ENCODE measurements around the gene BAZ2A. TPM values are rescaled to one million over a fixed set of nuclear protein-coding genes. Genes with fewer than 3 reads are reported as not detected.

Gene BAZ2A
- polyA plus RNA-seq, 1 of the 3 experiments (the other 2 are of a cell fraction): 32.4 TPM

DNA sequence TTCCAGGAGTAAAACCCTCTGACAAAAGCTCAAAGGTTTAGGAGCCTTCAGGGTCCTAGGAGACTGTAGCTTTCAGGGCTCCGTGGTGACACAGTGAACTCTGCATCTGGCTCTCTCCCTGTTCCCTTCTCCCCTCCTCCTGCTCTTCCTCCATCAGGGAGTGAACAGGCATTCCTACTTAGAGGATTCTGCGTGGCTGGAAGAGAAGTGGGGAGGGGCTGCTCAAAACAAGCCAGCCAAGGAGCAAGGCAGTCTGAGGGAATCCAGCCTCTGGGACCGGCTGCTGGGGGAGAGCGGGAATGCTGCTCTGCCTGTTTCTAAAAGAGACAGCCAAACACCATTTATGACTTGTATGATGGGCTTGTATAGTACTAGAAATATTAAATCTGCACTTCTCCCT lies 59.0 kb downstream of the BAZ2A start:
- POLR2A ChIA-PET: no interaction called here
- H3K27ac ChIP-seq (ENCODE audit: low read depth in 2 of 2, low read length in 1 of 2): no peak overlapping the region

DNA sequence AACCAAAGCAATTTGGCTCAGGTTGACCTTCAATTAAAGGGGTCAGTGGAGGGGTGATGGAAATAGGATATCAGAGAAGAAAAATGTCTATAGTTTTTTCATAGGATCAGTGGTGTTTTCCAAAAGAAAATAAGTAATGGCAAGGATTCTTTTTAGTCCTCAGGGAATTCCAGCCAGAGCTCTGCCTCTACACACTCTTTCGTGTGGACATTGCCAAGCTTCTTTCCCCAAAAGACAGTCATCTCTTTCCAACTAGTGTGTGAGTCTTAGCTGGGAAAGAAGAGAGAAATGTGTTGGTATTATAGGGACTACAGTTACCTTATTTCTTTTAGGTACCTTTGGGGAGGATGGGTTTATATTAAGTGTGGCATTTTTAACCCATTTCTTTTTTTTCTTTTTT lies 62.0 kb downstream of the BAZ2A start:
- no peaks in the 10 kb centered on the region for H4K20me1 ChIP-seq (ENCODE audit: insufficient read depth)
- no peaks in the 10 kb centered on the region for H3K9me2 ChIP-seq
- H3K79me2 ChIP-seq (ENCODE audit: insufficient read depth): no peaks in the 10 kb centered on the region
- H3K4me3 ChIP-seq (ENCODE audit: low read depth in 2 of 2, low read length in 1 of 2): no peak overlapping the region
- 100% methylated on average over 1 of the region's 1 CpG for WGBS (ENCODE audit: low lambda C conversion rate)
- H2AFZ ChIP-seq (ENCODE audit: low read depth): no peak overlapping the region
- H3K4me2 ChIP-seq: no peak overlapping the region
- no peaks in the 10 kb centered on the region for H3K4me1 ChIP-seq (ENCODE audit: control insufficient read depth in 1 of 2, insufficient read depth in 2 of 2, low read depth in 1 of 2, low read length in 1 of 2)
- H3K27ac ChIP-seq (ENCODE audit: low read depth in 2 of 2, low read length in 1 of 2): no peak overlapping the region
- no peaks in the 10 kb centered on the region for H3K9me3 ChIP-seq
- CTCF ChIA-PET: interaction anchor here (1.2 to 4.5 kb wide), 3 partner anchors 13 to 54 kb away, joined by 3 to 34 read pairs (median 3); no protein-coding TSS in a partner anchor
- POLR2A ChIA-PET: no interaction called here
- no peaks in the 10 kb centered on the region for H3F3A ChIP-seq (replicated peaks; ENCODE audit: insufficient read depth)
- H3K9ac ChIP-seq: no peak overlapping the region
- DNase-seq: no peak
- peaks cover 8 to 23% of the 10 kb centered on the region in 2 experiments for H3K36me3 ChIP-seq (replicated peaks in 1 of 2; ENCODE audit: control insufficient read depth in 1 of 2, insufficient read depth in 2 of 2, low read length in 1 of 2)
- no peaks in the 10 kb centered on the region for H3K27me3 ChIP-seq (ENCODE audit: insufficient read depth)
- no peak for TF ChIP-seq SMC3 (IDR thresholded peaks at IDR 0.05; ENCODE audit: low read depth, low read length)
- TF ChIP-seq YY1 (IDR thresholded peaks at IDR 0.05; ENCODE audit: low read depth): no peak

More for the DNA sequence above, 59.0 kb downstream of the BAZ2A start:
- 0 out of 4 replicates have a peak, but pooled peaks cover 0 to 5% of the 10 kb centered on the region in 2 experiments for H3K4me1 ChIP-seq (ENCODE audit: control insufficient read depth in 1 of 2, insufficient read depth in 2 of 2, low read depth in 1 of 2, low read length in 1 of 2)
- H3K9me3 ChIP-seq: no peaks in the 10 kb centered on the region
- H3K4me2 ChIP-seq: no peak overlapping the region
- H3F3A ChIP-seq (replicated peaks; ENCODE audit: insufficient read depth): peaks cover 12% of the 10 kb centered on the region
- no peak overlapping the region for H3K4me3 ChIP-seq (ENCODE audit: low read depth in 2 of 2, low read length in 1 of 2)
- no peaks in the 10 kb centered on the region for H4K20me1 ChIP-seq (ENCODE audit: insufficient read depth)
- 95% methylated on average over 4 of the region's 4 CpGs for WGBS (ENCODE audit: low lambda C conversion rate)
- TF ChIP-seq TAF1 (IDR thresholded peaks at IDR 0.05; ENCODE audit: borderline replicate concordance, low read depth, low read length) (no peak), POLR2AphosphoS5 (IDR thresholded peaks at IDR 0.05; ENCODE audit: low read depth, low read length) (no peak)
- TF ChIP-seq, protein P1, sequence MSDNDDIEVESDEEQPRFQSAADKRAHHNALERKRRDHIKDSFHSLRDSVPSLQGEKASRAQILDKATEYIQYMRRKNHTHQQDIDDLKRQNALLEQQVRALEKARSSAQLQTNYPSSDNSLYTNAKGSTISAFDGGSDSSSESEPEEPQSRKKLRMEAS (IDR thresholded peaks at IDR 0.05; ENCODE audit: low read depth): no peak
- DNase-seq: no peak
- CTCF ChIA-PET: interaction anchor here (1.0 to 4.5 kb wide), 3 partner anchors 13 to 66 kb away, joined by 3 to 34 read pairs (median 6); no protein-coding TSS in a partner anchor
- H2AFZ ChIP-seq (ENCODE audit: low read depth): no peak overlapping the region
- no peaks in the 10 kb centered on the region for H3K27me3 ChIP-seq (ENCODE audit: insufficient read depth)
- no peak overlapping the region for H3K9ac ChIP-seq
- peaks cover 9% of the 10 kb centered on the region; the same call in 1 of the 2 replicates for H3K79me2 ChIP-seq (ENCODE audit: insufficient read depth)
- peaks cover 8 to 23% of the 10 kb centered on the region in 2 experiments for H3K36me3 ChIP-seq (replicated peaks in 1 of 2; ENCODE audit: control insufficient read depth in 1 of 2, insufficient read depth in 2 of 2, low read length in 1 of 2)
- no peaks in the 10 kb centered on the region for H3K9me2 ChIP-seq

DNA sequence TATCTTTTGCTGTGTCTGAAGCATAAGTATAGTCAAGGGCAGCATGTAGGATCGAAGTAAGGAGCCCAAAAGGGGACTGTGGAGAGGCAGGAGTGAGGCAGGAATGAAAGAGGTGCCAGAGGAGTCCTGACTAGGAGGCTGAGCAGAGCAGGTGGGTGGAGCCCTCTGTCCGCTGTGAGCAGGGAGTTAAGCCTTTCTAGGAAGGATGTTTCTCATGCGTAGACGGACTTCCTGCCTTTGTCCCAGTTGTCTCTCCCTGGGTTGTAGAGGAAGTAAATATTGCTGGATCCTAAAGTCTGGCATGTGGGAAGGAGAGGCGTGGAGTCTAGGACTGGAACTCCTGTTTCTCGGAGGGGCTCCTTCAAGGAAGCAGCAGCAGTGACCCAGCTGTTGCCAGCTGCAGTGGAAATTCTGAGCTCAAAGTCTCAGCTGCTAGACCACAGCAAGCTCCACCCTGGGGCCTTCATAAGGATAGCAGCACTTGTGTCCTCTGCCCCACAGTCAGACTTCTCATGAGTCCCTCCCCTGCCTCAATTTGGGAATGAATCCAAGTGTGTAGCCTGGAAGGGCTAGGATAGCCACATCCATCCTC lies 64.5 kb downstream of the BAZ2A start:
- no peaks in the 10 kb centered on the region for H4K20me1 ChIP-seq (ENCODE audit: insufficient read depth)
- peaks cover 9% of the 10 kb centered on the region; the same call in 1 of the 2 replicates for H3K79me2 ChIP-seq (ENCODE audit: insufficient read depth)
- no peak overlapping the region for H2AFZ ChIP-seq (ENCODE audit: low read depth)
- H3K27me3 ChIP-seq (ENCODE audit: insufficient read depth): no peaks in the 10 kb centered on the region
- 89% methylated on average over 4 of the region's 6 CpGs for WGBS (ENCODE audit: low lambda C conversion rate)
- POLR2A ChIA-PET: interaction anchor here (0.5 kb wide), 1 partner anchor 68 kb away, joined by 3 read pairs; no protein-coding TSS in a partner anchor
- no peaks in the 10 kb centered on the region for H3F3A ChIP-seq (replicated peaks; ENCODE audit: insufficient read depth)
- CTCF ChIA-PET: interaction anchor here (1.3 to 1.4 kb wide), 2 partner anchors 52 to 71 kb away, joined by 3 to 11 read pairs; no protein-coding TSS in a partner anchor
- no peak overlapping the region for H3K4me3 ChIP-seq (ENCODE audit: low read depth in 2 of 2, low read length in 1 of 2)
- H3K36me3 ChIP-seq (replicated peaks in 1 of 2; ENCODE audit: control insufficient read depth in 1 of 2, insufficient read depth in 2 of 2, low read length in 1 of 2): peaks cover 10 to 28% of the 10 kb centered on the region in 2 experiments
- no peaks in the 10 kb centered on the region for H3K9me2 ChIP-seq
- DNase-seq: no peak
- no peak overlapping the region for H3K4me2 ChIP-seq
- H3K9me3 ChIP-seq: no peaks in the 10 kb centered on the region
- H3K4me1 ChIP-seq (ENCODE audit: control insufficient read depth in 1 of 2, insufficient read depth in 2 of 2, low read depth in 1 of 2, low read length in 1 of 2): no peaks in the 10 kb centered on the region
- no peak overlapping the region for H3K27ac ChIP-seq (ENCODE audit: low read depth in 2 of 2, low read length in 1 of 2)
- no peak overlapping the region; the same call in 1 of the 2 replicates for H3K9ac ChIP-seq
- TF ChIP-seq RAD21 (IDR thresholded peaks at IDR 0.05; ENCODE audit: low read length) (no peak), CHD2 (IDR thresholded peaks at IDR 0.05; ENCODE audit: low read length, partially characterized antibody) (no peak), NFIC (IDR thresholded peaks at IDR 0.05; ENCODE audit: borderline replicate concordance) (no peak), JUND (IDR thresholded peaks at IDR 0.05) (no peak), TCF12 (IDR thresholded peaks at IDR 0.05) (no peak), TEAD4 (IDR thresholded peaks at IDR 0.05; ENCODE audit: borderline replicate concordance, insufficient read depth) (no peak), POLR2AphosphoS5 (IDR thresholded peaks at IDR 0.05; ENCODE audit: low read depth, low read length) (no peak), SIN3A (IDR thresholded peaks at IDR 0.05; ENCODE audit: borderline replicate concordance, low read depth, low read length) (no peak), EZH2phosphoT487 (IDR thresholded peaks at IDR 0.05; ENCODE audit: borderline replicate concordance, low read depth) (no peak)
- TF ChIP-seq, protein P2, sequence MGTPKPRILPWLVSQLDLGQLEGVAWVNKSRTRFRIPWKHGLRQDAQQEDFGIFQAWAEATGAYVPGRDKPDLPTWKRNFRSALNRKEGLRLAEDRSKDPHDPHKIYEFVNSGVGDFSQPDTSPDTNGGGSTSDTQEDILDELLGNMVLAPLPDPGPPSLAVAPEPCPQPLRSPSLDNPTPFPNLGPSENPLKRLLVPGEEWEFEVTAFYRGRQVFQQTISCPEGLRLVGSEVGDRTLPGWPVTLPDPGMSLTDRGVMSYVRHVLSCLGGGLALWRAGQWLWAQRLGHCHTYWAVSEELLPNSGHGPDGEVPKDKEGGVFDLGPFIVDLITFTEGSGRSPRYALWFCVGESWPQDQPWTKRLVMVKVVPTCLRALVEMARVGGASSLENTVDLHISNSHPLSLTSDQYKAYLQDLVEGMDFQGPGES (IDR thresholded peaks at IDR 0.05; ENCODE audit: low read depth, low read length): no peak
- TF ChIP-seq, protein P3, sequence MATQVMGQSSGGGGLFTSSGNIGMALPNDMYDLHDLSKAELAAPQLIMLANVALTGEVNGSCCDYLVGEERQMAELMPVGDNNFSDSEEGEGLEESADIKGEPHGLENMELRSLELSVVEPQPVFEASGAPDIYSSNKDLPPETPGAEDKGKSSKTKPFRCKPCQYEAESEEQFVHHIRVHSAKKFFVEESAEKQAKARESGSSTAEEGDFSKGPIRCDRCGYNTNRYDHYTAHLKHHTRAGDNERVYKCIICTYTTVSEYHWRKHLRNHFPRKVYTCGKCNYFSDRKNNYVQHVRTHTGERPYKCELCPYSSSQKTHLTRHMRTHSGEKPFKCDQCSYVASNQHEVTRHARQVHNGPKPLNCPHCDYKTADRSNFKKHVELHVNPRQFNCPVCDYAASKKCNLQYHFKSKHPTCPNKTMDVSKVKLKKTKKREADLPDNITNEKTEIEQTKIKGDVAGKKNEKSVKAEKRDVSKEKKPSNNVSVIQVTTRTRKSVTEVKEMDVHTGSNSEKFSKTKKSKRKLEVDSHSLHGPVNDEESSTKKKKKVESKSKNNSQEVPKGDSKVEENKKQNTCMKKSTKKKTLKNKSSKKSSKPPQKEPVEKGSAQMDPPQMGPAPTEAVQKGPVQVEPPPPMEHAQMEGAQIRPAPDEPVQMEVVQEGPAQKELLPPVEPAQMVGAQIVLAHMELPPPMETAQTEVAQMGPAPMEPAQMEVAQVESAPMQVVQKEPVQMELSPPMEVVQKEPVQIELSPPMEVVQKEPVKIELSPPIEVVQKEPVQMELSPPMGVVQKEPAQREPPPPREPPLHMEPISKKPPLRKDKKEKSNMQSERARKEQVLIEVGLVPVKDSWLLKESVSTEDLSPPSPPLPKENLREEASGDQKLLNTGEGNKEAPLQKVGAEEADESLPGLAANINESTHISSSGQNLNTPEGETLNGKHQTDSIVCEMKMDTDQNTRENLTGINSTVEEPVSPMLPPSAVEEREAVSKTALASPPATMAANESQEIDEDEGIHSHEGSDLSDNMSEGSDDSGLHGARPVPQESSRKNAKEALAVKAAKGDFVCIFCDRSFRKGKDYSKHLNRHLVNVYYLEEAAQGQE (IDR thresholded peaks at IDR 0.05; ENCODE audit: low read depth, low read length): no peak
